ENCODE results near the gene THSD7B. TPM values are rescaled to one million over a fixed set of nuclear protein-coding genes. Genes with fewer than 3 reads are reported as not detected.

Gene THSD7B
- total and polyA plus RNA-seq, 2 of the 13 experiments (the other 11 are each of a cell fraction or from before 2014, with no cell fraction given) = 0.02 TPM; not detected in 1

DNA sequence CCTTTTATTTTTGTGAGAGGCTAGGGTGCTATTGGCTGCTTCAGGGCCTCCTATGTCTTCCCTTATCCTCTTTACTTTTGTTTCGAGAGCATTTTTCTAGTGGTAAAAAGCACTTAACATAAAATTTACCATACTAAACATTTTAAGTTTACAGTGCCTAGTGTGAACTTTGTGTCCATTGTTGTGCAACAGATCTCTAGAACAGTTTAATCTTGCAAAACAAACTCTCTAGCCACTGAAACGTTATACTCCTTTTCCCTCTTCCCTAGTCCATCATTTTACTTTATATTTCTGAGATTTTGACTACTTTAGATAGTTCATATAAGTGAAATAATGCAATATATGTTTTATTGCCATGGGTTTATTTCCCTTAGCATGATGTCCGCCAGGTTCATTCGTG, 580.6 kb downstream of the THSD7B start:
- 6% methylated on average over 4 of the region's 4 CpGs for WGBS (ENCODE audit: low lambda C conversion rate)
- no peaks in the 10 kb centered on the region for H3K27me3 ChIP-seq (ENCODE audit: control insufficient read depth in 1 of 2, insufficient read depth in 2 of 2, low read length in 2 of 2)
- no peak overlapping the region for H3K27ac ChIP-seq (ENCODE audit: extremely low read length, insufficient read depth, low read length)
- TF ChIP-seq ZNF17 (CRISPR knock-in tag; IDR thresholded peaks at IDR 0.05) (no peak), ZNF224 (CRISPR knock-in tag; IDR thresholded peaks at IDR 0.05) (no peak), CEBPB (IDR thresholded peaks at IDR 0.05; ENCODE audit: borderline replicate concordance, low read depth, low read length) (peak; percentile 89), CEBPG (CRISPR knock-in tag; IDR thresholded peaks at IDR 0.05) (peak; percentile 72), HNF4A (CRISPR knock-in tag; IDR thresholded peaks at IDR 0.05) (peak; percentile 59), ZNF20 (CRISPR knock-in tag; IDR thresholded peaks at IDR 0.05) (no peak), ZNF124 (CRISPR knock-in tag; IDR thresholded peaks at IDR 0.05) (no peak)
- TF ChIP-seq, protein P1, sequence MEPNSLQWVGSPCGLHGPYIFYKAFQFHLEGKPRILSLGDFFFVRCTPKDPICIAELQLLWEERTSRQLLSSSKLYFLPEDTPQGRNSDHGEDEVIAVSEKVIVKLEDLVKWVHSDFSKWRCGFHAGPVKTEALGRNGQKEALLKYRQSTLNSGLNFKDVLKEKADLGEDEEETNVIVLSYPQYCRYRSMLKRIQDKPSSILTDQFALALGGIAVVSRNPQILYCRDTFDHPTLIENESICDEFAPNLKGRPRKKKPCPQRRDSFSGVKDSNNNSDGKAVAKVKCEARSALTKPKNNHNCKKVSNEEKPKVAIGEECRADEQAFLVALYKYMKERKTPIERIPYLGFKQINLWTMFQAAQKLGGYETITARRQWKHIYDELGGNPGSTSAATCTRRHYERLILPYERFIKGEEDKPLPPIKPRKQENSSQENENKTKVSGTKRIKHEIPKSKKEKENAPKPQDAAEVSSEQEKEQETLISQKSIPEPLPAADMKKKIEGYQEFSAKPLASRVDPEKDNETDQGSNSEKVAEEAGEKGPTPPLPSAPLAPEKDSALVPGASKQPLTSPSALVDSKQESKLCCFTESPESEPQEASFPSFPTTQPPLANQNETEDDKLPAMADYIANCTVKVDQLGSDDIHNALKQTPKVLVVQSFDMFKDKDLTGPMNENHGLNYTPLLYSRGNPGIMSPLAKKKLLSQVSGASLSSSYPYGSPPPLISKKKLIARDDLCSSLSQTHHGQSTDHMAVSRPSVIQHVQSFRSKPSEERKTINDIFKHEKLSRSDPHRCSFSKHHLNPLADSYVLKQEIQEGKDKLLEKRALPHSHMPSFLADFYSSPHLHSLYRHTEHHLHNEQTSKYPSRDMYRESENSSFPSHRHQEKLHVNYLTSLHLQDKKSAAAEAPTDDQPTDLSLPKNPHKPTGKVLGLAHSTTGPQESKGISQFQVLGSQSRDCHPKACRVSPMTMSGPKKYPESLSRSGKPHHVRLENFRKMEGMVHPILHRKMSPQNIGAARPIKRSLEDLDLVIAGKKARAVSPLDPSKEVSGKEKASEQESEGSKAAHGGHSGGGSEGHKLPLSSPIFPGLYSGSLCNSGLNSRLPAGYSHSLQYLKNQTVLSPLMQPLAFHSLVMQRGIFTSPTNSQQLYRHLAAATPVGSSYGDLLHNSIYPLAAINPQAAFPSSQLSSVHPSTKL (CRISPR knock-in tag; IDR thresholded peaks at IDR 0.05) = 0 out of 2 replicates have a peak, but pooled peaks have one; percentile 13
- H2AFZ ChIP-seq (ENCODE audit: low read length) = no peak overlapping the region
- no peaks in the 10 kb centered on the region for H3K36me3 ChIP-seq (replicated peaks in 1 of 2; ENCODE audit: control insufficient read depth in 1 of 2, insufficient read depth in 2 of 2, low read length in 2 of 2)
- H3K9ac ChIP-seq (ENCODE audit: insufficient read depth, low read depth, low read length) = no peak overlapping the region
- no peaks in the 10 kb centered on the region for H3K79me2 ChIP-seq (ENCODE audit: insufficient read depth, low read length)
- DNase-seq (ENCODE audit: low spot score) (no peak), ATAC-seq (peak; percentile 49; the same call in 1 of the 3 replicates), FAIRE-seq (no peak)
- CTCF ChIA-PET (ENCODE audit: low intra/inter-chr PET ratio, low total read pairs) = no interaction called here
- in situ Hi-C loops (cut with HindIII; ENCODE audit: extremely low pct_ligation_motif_present, low pct_unique_long_range_greater_than_20kb) (no loop called here), intact Hi-C loops (cut with micrococcal nuclease; ENCODE audit: unreplicated experiment) (no loop called here)
- POLR2A ChIA-PET = no interaction called here
- no peaks in the 10 kb centered on the region; the same call in 1 of the 2 replicates for H3K4me1 ChIP-seq (ENCODE audit: insufficient read depth, low read length)
- H3K4me2 ChIP-seq (ENCODE audit: low read depth, low read length) = no peak overlapping the region
- H3K4me3 ChIP-seq (replicated peaks in 1 of 3; ENCODE audit: insufficient read depth in 1 of 3, low read depth in 2 of 3, low read length in 3 of 3) = no peak overlapping the region
- BruUV-seq (replicated peaks) = no TSS peak
- H3K9me3 ChIP-seq (ENCODE audit: low read length) = no peaks in the 10 kb centered on the region
- no peaks in the 10 kb centered on the region for H4K20me1 ChIP-seq (ENCODE audit: insufficient read depth, low read length)

Data from HepG2 (cell line).